Adipose tissue (tissue), 3 donors: ENCODE measurements around the gene KCNE3. TPM values are rescaled to one million over a fixed set of nuclear protein-coding genes. Genes with fewer than 3 reads are reported as not detected.
"Not testable (repeated sequence)": the region's sequence is repeated elsewhere in the genome, so short reads cannot be mapped to it uniquely, and the experiment has no call there.

Experiments
- H3K27ac ChIP-seq: one replicate; pipeline ENCODE4 v1.5.1; 2013; ENCODE audit warnings: low read depth, low read length
- WGBS, 3 donors: extraction: QIAGEN DNeasy Blood & Tissue Kit; methylation state at CpG; one replicate each; pipeline ENCODE4 v1.1.7; 2013; 5-methylcytosine and 5-hydroxymethylcytosine counted together
- polyA plus RNA-seq, 3 donors: library from polyadenylated mRNA; stranded (reverse); fragments of 200-250 nt; gene quantifications; one replicate each; pipeline ENCODE4 v1.2.3, GENCODE V29; 2013
- donor health status: healthy with polysubstance abuse.
- donor health status: Bipolar disorder and iron deficiency.
- donor health status: healthy.

KCNE3 gene
- polyA plus RNA-seq, 3 donors: 7.1 to 15.7 (median 11.0) TPM

GRCh38 chr11:74450318-74450717, 17.0 kb downstream of the KCNE3 start:
- WGBS, 3 donors: 70 to 76% (median 75%) methylated on average over 6 of the region's 6 CpGs
- H3K27ac ChIP-seq: no peak overlapping the region

DNA sequence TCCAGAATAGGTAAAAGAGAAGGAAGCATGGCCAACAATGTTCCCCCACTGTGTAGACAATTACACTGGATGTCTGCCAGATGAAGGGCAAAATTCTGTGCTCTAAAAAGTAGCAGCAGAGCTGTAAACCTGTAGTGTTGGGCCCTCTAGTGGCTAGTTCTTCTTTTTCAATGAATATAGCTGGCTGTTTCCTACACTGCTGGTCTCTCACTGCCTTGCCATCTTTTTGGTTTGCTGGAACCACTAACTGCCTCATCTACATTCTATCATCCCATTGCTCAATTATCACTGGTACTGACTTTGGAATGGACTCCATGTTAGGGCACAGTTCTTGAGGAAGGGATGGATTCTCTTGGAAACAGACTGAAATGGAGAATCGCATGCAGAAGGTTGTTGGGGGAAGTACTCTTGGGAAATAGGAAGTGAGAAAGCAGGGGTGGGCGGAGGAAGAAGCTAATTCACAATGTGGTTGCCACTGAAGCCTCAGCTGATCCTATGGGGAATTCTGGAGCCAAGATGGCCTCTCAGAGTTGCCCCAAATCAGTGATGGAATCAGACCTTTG, 17.9 kb downstream of the KCNE3 start:
- no peak overlapping the region for H3K27ac ChIP-seq
- WGBS, 3 donors: 26 to 77% (median 36%) methylated on average over 2 of the region's 2 CpGs

DNA sequence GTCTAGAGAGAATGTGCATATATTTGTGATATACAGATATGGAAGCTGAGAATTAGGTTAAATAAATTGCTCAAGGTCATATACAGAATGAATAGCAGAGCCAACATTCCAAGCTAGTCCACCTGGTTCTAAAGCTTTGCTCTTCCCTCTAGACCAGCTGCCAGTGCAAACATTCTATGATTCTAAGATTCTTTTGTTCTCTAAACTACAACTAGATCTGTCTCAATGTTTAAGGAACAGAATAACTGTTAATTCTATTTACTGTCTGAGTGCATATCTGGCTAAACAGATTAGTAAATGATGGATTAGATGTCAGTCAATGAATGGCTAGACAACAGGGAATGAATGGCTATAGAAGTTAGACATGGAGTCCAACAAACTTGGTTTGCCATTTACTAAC, 19.6 kb downstream of the KCNE3 start:
- H3K27ac ChIP-seq: no peak overlapping the region

DNA sequence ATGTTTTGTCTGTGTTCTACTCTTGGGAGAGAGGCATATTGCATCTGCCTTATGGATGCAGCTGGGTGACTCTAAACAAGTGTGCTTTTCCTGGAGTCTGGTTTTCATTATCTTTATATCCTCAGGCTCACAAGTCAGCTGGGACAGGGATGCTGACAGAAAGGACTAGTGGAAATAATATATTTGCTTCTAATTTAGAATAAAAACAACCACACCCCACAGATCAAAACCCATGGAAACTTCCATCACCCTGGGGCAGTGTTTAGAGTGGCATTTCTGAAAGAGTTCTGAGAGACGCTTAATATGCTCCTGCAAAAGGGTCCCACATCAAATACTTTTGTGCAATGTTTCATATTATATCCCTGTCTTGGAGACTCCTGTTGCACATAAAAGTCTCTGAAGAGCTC, 20.8 kb downstream of the KCNE3 start:
- 82 to 90% (median 86%) methylated on average over 1 of the region's 1 CpG for whole genome bisulfite sequencing, 3 donors
- H3K27ac ChIP-seq: no peak overlapping the region

GRCh38 chr11:74444173-74444826, 23.0 kb downstream of the KCNE3 start:
- 57 to 76% (median 63%) methylated on average over 9 of the region's 9 CpGs for WGBS, 3 donors
- no peak overlapping the region for H3K27ac ChIP-seq

GRCh38 chr11:74443071-74443864, 24.1 kb downstream of the KCNE3 start:
- WGBS, 3 donors: 28 to 65% (median 62%) methylated on average over 8 of the region's 8 CpGs
- no peak overlapping the region for H3K27ac ChIP-seq

DNA sequence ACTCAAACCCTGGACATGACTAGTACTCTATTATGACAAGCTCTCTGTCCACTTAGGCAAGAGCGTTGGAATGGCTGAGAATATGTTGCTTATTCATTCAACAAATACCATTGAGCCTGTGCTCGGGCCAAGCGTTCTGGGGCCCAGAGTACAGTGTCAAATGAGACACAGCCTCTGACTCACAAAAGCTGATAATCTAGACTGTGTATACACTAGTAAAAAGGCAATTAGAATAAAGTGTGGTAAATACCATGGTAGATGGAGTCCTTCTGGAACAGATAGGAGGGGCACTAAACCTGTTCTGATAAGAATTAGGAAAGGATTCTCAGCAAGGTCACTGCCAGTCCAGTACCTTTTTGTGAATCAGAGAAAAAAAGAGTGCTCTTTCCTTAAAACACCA, 24.7 kb downstream of the KCNE3 start:
- WGBS, 3 donors: 32 to 85% (median 74%) methylated on average over 3 of the region's 3 CpGs
- H3K27ac ChIP-seq: no peak overlapping the region

DNA sequence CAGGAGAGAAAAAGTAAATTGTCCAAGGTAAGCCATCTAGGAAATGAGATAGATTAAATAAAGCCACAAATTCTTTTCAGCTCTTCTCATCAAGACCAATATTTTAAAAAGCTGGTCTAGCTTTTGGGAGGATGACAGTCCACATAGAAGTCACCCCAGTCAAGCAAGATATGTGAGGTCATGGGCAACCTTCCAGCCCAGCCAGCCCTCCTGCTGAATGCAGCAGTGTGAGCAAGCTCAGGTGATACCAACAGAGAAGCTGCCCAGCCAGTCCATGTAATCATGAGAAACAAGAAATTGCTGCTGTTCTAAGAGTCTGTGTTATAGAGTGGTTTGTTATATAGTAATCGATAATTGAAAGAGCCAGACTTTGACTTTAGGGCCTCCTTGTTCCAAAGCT, 28.7 kb downstream of the KCNE3 start:
- 82 to 100% (median 100%) methylated on average over 1 of the region's 1 CpG for WGBS, 3 donors

DNA sequence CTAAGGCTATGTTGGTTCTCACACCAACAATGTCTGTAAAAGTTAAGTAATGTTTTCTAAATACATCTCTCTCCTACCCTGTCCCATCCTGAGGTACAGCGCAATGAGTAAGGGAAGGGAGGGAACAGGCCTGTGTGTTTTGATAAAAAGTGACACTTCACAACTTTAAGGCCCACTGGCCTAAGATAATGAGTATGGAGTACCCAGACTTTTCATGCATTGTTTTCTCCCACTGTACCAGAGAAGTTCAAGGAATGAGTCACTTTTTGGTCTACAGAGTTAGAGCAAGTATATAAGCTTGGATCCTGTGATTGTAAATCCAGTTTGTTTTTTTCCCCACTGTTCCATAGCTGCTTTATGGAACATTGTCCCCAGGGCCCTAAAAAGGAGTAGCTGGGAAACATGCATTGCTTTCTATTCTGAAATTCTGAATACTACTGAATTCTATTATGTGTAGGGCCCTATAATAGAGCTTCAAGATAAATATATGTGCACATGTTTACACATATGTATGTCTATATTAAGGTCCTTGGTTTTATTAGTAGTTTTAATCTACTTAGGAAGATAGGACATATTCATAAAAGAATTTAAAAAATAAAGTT, 29.8 kb downstream of the KCNE3 start:
- no peak overlapping the region for H3K27ac ChIP-seq
- WGBS, 3 donors: 97 to 100% (median 100%) methylated on average over 1 of the region's 1 CpG

More for the DNA sequence above, 28.7 kb downstream of the KCNE3 start:
- no peak overlapping the region for H3K27ac ChIP-seq

- H3K27ac ChIP-seq: no peak overlapping the region
- 46 to 64% (median 49%) methylated on average over 7 of the region's 7 CpGs for whole genome bisulfite sequencing, 3 donors
These were observed 32.8 kb downstream of the KCNE3 start for GRCh38 chr11:74434528-74434927.

DNA sequence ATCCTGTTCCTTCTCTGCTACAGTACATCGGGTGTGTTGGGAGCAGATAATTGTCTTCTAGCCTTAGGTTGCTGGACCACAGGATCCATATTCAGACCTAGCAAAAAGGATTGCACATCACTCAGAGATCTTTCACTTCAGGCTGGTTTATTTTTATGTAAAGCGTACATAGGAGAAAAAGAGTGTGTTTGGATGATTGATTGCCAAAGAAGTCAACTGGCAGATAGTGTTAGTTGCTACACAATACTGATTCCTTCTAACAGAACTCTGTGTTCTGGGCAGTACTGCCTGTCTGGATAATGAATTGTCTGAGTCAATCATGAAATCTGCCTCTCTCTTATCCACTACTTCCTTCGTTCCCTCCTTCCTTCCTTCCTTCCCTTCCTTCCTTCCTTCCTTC, 38.1 kb downstream of the KCNE3 start:
- H3K27ac ChIP-seq: no peak overlapping the region
- 67 to 77% (median 74%) methylated on average over 3 of the region's 3 CpGs for WGBS, 3 donors

GRCh38 chr11:74427384-74427886, 39.9 kb downstream of the KCNE3 start:
- 87 to 93% (median 91%) methylated on average over 4 of the region's 4 CpGs for WGBS, 3 donors
- H3K27ac ChIP-seq: no peak overlapping the region

DNA sequence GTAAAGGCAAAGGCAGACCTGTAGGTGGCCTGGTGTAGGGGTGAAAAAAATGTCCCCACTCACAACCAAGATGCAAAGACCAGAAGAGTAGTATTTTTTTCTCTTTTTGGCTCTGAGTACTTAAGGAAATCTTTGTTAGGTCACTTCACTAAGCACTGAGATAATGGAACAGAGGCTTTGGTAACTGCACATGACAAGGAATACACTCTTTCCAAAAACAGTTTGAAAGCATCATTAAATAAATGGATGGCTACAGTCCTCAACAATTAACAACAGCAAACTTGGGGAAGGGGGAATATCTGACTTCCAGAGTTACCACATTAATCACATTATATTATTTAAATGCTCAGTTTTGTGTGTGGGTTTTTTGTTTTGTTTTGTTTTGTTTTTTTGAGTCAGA, 42.2 kb downstream of the KCNE3 start:
- H3K27ac ChIP-seq: no peak overlapping the region

DNA sequence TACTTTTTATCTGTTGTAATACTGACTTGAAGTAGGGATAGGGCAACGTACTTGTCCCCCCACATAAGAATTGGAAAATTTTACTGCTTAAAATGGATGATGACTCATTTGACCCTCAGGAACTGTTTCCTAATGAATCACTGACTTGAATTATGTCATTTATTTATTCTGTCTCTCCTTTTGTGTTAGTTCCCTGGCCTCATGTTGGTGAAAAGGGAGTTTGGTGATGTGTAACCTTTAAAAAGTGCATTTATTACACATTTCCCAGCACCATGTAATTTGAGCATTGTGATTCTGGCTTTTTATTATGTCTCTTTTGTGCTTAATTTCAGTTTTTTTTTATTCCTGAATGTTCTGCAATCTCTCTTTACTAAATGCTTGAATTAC, 48.8 kb downstream of the KCNE3 start:
- no peak overlapping the region for H3K27ac ChIP-seq
- WGBS, 3 donors: 35 to 63% (median 38%) methylated on average over 1 of the region's 1 CpG

GRCh38 chr11:74417860-74418508, 49.4 kb downstream of the KCNE3 start:
- 84 to 95% (median 84%) methylated on average over 4 of the region's 4 CpGs for WGBS, 3 donors
- no peak overlapping the region for H3K27ac ChIP-seq

DNA sequence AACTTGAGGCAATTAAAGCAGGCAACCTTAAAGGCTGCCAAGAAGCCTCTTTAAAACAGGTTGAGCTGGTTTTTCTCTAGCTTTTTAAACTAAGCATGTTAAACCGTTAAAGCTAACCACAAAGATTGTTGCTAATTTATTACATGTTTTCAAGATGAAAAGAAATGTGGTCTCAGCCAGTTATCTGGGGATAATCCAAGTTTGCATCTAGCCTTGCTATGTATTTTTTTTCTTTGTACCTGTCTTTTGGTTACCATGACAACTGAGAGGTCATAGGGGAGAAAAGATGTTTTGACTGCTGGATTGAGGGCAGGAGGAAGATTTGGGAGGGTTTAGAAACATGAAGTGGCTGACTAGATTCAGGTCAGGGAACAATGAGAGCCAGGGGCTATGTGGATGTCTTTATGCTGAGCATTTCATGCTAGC, 50.0 kb downstream of the KCNE3 start:
- 8 to 30% (median 23%) methylated on average over 1 of the region's 1 CpG for WGBS, 3 donors

DNA sequence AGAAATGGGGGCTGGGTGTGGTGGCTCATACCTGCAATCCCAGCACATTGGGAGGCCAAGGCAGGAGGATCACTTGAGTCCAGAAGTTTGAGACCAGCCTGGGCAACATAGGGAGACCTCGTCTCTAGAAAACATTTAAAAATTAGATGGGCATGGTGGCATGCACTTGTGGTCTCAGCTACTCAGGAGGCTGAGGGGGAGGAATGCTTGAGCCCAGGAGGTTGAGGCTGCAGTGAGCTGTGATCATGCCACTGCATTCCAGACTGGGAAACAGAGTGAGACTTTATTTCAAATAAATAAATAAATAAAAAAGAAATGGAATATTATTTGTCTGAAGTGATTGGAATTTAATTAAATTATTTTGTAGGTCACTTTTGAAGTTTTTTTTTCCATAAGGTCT, 50.4 kb downstream of the KCNE3 start:
- not testable (repeated sequence) for H3K27ac ChIP-seq
- WGBS, 3 donors: 44 to 87% (median 75%) methylated on average over 1 of the region's 1 CpG

More for the DNA sequence above, 50.0 kb downstream of the KCNE3 start:
- H3K27ac ChIP-seq: no peak overlapping the region

GRCh38 chr11:74412733-74413359, 54.5 kb downstream of the KCNE3 start:
- 31 to 76% (median 65%) methylated on average over 11 of the region's 11 CpGs for WGBS, 3 donors
- H3K27ac ChIP-seq: no peak overlapping the region
